Endothelial cell of umbilical vein (primary cell): ENCODE results near the gene PPP2R2D. TPM values are rescaled to one million over a fixed set of nuclear protein-coding genes. Genes with fewer than 3 reads are reported as not detected.

Experiments used
- BruUV-seq: library from RNA; stranded (reverse); fragments of 400-500 nt; replicated peaks from 2 replicates; lab custom pipeline; 2021; lab: Mats Ljungman, UMichigan
- CTCF ChIA-PET: fragments of 300-600, 350-600 bp; sonication (Branson Sonifier 250); formaldehyde crosslinking; loops from one replicate; lab custom pipeline; 2021; ENCODE audit warnings: antibody characterized with exemption, inconsistent platforms; lab: Charles Lee
- POLR2A ChIA-PET: fragments of 300-600, 350-600 bp; sonication (Branson Sonifier 250); formaldehyde crosslinking; loops from one replicate; lab custom pipeline; 2021; ENCODE audit warnings: antibody characterized with exemption, inconsistent platforms; lab: Charles Lee
- DNase-seq: peaks from one replicate; pipeline ENCODE4 v3.0.0-alpha.2; 2011; ENCODE audit warnings: low read depth, low spot score
- FAIRE-seq: peaks from 2 replicates; lab custom pipeline; 2011; peaks lifted over from hg19 to GRCh38; lab: Jason Lieb, UNC
- H2AFZ ChIP-seq: 2 replicates; pipeline ENCODE4 v1.6.0; 2012; ENCODE audit warnings: low read depth, low read length, control low read depth, inconsistent platforms
- H3K27ac ChIP-seq: 2 replicates; pipeline ENCODE4 v1.5.1; 2011; ENCODE audit warnings: low read depth, mild to moderate bottlenecking, control low read depth, low read length, moderate library complexity; ENCODE audit not compliant: insufficient read depth
- H3K27me3 ChIP-seq, 2 experiments: 2 replicates each; pipeline versions ENCODE4 v1.6.0 to v1.6.1; 2011; ENCODE audit warnings: low read length in 2 of 2, mixed read lengths in 1 of 2; ENCODE audit not compliant: control insufficient read depth in 2 of 2, insufficient read depth in 2 of 2
- H3K36me3 ChIP-seq, 2 experiments: 2 replicates in 1 of 2; 3 replicates in 1 of 2; pipeline ENCODE4 v1.5.1; 2011; ENCODE audit warnings: low read length in 2 of 2, mild to moderate bottlenecking in 1 of 2, moderate library complexity in 1 of 2; ENCODE audit not compliant: control insufficient read depth in 2 of 2, insufficient read depth in 2 of 2; ENCODE audit errors: extremely low read depth in 1 of 2
- H3K4me1 ChIP-seq: 3 replicates; pipeline ENCODE4 v1.5.1; 2011; ENCODE audit warnings: mild to moderate bottlenecking, low read length; ENCODE audit not compliant: control insufficient read depth, insufficient read depth; ENCODE audit errors: extremely low read depth
- H3K4me2 ChIP-seq: 2 replicates; pipeline ENCODE4 v1.6.1; 2011; ENCODE audit warnings: low read length, control low read depth, mixed read lengths; ENCODE audit not compliant: insufficient read depth
- H3K4me3 ChIP-seq, 3 experiments: fragments of 200-600 bp in 1 of 3; sonication (generic), shearing (Covaris generic) in 1 of 3; replicated peaks in 1 of 3; 2 replicates each; pipeline ENCODE4 v1.5.1; 2011 to 2016; ENCODE audit warnings: control low read depth in 3 of 3, low read length in 3 of 3, mild to moderate bottlenecking in 2 of 3, inconsistent platforms in 1 of 3, low read depth in 1 of 3, moderate library complexity in 1 of 3; ENCODE audit not compliant: insufficient read depth in 1 of 3
- H3K79me2 ChIP-seq: 2 replicates; pipeline ENCODE4 v1.6.0; 2012; ENCODE audit warnings: low read length, inconsistent platforms; ENCODE audit not compliant: control insufficient read depth, insufficient read depth
- H3K9ac ChIP-seq: replicated peaks from 2 replicates; pipeline ENCODE3; 2011; ENCODE audit warnings: low read length, control low read depth; ENCODE audit not compliant: insufficient read depth; ENCODE audit errors: extremely low read depth
- H3K9me1 ChIP-seq: replicated peaks from 3 replicates; pipeline ENCODE4 v1.6.0; 2011; ENCODE audit warnings: mild to moderate bottlenecking, low read length; ENCODE audit not compliant: control insufficient read depth, insufficient read depth; ENCODE audit errors: extremely low read depth
- H3K9me3 ChIP-seq: replicated peaks from 2 replicates; pipeline ENCODE4 v1.5.1; 2012; ENCODE audit warnings: low read length, inconsistent platforms; ENCODE audit not compliant: control insufficient read depth, insufficient read depth
- H4K20me1 ChIP-seq: replicated peaks from 2 replicates; pipeline ENCODE3; 2011; ENCODE audit warnings: mild to moderate bottlenecking, low read length; ENCODE audit not compliant: control insufficient read depth, insufficient read depth; ENCODE audit errors: extremely low read depth
- CTCF ChIP-seq, 2 donors: IDR thresholded peaks; 1 replicate in 1 of 2; 2 replicates in 1 of 2; pipeline ENCODE4 v1.5.1; 2011; ENCODE audit warnings: low read length in 2 of 2, mild to moderate bottlenecking in 2 of 2, moderate library complexity in 2 of 2, control low read depth in 1 of 2, inconsistent platforms in 1 of 2, low read depth in 1 of 2; ENCODE audit not compliant: insufficient read depth in 1 of 2; ENCODE audit errors: extremely low read depth in 1 of 2
- EZH2 ChIP-seq: IDR thresholded peaks from 2 replicates; pipeline ENCODE4 v1.6.1; 2012; ENCODE audit warnings: borderline replicate concordance, low read depth, mild to moderate bottlenecking, moderate library complexity, low read length, inconsistent platforms; ENCODE audit not compliant: severe bottlenecking
- FOS ChIP-seq: IDR thresholded peaks from 2 replicates; pipeline ENCODE4 v1.6.1; 2011; ENCODE audit warnings: mild to moderate bottlenecking, low read length, moderate library complexity, borderline replicate concordance; ENCODE audit not compliant: insufficient read depth
- GATA2 ChIP-seq: IDR thresholded peaks from 2 replicates; pipeline ENCODE4 v1.7.0; 2011; ENCODE audit warnings: low read depth, mild to moderate bottlenecking, moderate library complexity, mixed read lengths, low read length; ENCODE audit not compliant: insufficient read length, insufficient read depth
- JUN ChIP-seq: IDR thresholded peaks from 2 replicates; pipeline ENCODE4 v1.6.1; 2011; ENCODE audit warnings: borderline replicate concordance, low read depth; ENCODE audit not compliant: insufficient read length, insufficient read depth
- MYC ChIP-seq: IDR thresholded peaks from one replicate; pipeline ENCODE4 v1.6.1; 2011; ENCODE audit warnings: mild to moderate bottlenecking, low read depth, low read length
- POLR2A ChIP-seq: IDR thresholded peaks from 2 replicates; pipeline ENCODE4 v1.6.1; 2012; ENCODE audit warnings: low read depth, mild to moderate bottlenecking, control low read depth, low read length
- POLR2AphosphoS5 ChIP-seq: IDR thresholded peaks from 2 replicates; pipeline ENCODE4 v1.6.1; 2012; ENCODE audit warnings: low read depth, mild to moderate bottlenecking, control low read depth, low read length, moderate library complexity; ENCODE audit not compliant: insufficient read depth
- dilution Hi-C: fragments of 300-500 bp; cut with MboI; formaldehyde crosslinking; loops from one replicate; pipeline ENCODE4 v1.15.0; 2019; ENCODE audit warnings: low sequenced_read_pairs; ENCODE audit not compliant: extremely low pct_ligation_motif_present
- intact Hi-C: fragments of 100-400 bp; cut with micrococcal nuclease; formaldehyde crosslinking; loops from one replicate; pipeline ENCODE4 v1.10.0; 2022
- polyA plus RNA-seq, 4 experiments: library from polyadenylated mRNA; depleted of rRNA in 3 of 4; stranded (reverse) in 3 of 4; unstranded in 1 of 4; fragments of >200 nt; gene quantifications; 2 replicates each; pipeline versions ENCODE4 v1.2.1 to v1.2.3, GENCODE V29; 2011 to 2012; ENCODE audit warnings: missing spikeins in 1 of 4
- total RNA-seq: library from RNA; stranded (reverse); gene quantifications from 2 replicates; pipeline ENCODE4 v1.2.3, GENCODE V29; 2021
- TF ChIP-seq, protein P1 (sequence below): IDR thresholded peaks from 2 replicates; pipeline ENCODE4 v1.6.1; 2011; ENCODE audit not compliant: insufficient read depth, insufficient read length

PPP2R2D gene
- total and polyA plus RNA-seq, 2 donors (not counting 3 experiments of a cell fraction or from before 2014, with no cell fraction given): 29.9 to 36.3 TPM

GRCh38 chr10:131891929-131892805 lies 8.6 kb upstream of the PPP2R2D start:
- Histone ChIP-seq H3K27ac (no peak overlapping the region), H3K9me3 (no peaks in the 10 kb centered on the region), H3K4me3 (no peak overlapping the region), H3K36me3 (no peaks in the 10 kb centered on the region), H2AFZ (no peak overlapping the region), H3K9ac (no peak overlapping the region), H3K79me2 (no peaks in the 10 kb centered on the region), H3K4me2 (no peak overlapping the region), H4K20me1 (no peaks in the 10 kb centered on the region), H3K27me3 (peaks cover 10 to 16% of the 10 kb centered on the region in 2 experiments), H3K9me1 (no peaks in the 10 kb centered on the region), H3K4me1 (no peaks in the 10 kb centered on the region)
- TF ChIP-seq MYC (no peak), EZH2 (no peak), JUN (no peak), GATA2 (no peak), FOS (no peak), CTCF (IDR thresholded peaks at IDR 0.05; ENCODE audit: extremely low read depth in 1 of 2, insufficient read depth in 1 of 2, low read depth in 1 of 2, low read length in 2 of 2) (no peak), POLR2A (no peak), POLR2AphosphoS5 (no peak)
- TF ChIP-seq, protein P1, sequence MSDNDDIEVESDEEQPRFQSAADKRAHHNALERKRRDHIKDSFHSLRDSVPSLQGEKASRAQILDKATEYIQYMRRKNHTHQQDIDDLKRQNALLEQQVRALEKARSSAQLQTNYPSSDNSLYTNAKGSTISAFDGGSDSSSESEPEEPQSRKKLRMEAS: no peak
- POLR2A ChIA-PET: no interaction called here
- dilution Hi-C loops (no loop called here), intact Hi-C loops (no loop called here)
- FAIRE-seq (no peak), DNase-seq (no peak)
- CTCF ChIA-PET: interaction anchor here (1.3 kb wide), 1 partner anchor 131 kb away, joined by 7 read pairs; no protein-coding TSS in a partner anchor
- no TSS peak for BruUV-seq
